ENCODE data around the gene LMAN2.

- TF ChIP-seq, protein P1, sequence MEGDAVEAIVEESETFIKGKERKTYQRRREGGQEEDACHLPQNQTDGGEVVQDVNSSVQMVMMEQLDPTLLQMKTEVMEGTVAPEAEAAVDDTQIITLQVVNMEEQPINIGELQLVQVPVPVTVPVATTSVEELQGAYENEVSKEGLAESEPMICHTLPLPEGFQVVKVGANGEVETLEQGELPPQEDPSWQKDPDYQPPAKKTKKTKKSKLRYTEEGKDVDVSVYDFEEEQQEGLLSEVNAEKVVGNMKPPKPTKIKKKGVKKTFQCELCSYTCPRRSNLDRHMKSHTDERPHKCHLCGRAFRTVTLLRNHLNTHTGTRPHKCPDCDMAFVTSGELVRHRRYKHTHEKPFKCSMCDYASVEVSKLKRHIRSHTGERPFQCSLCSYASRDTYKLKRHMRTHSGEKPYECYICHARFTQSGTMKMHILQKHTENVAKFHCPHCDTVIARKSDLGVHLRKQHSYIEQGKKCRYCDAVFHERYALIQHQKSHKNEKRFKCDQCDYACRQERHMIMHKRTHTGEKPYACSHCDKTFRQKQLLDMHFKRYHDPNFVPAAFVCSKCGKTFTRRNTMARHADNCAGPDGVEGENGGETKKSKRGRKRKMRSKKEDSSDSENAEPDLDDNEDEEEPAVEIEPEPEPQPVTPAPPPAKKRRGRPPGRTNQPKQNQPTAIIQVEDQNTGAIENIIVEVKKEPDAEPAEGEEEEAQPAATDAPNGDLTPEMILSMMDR (IDR thresholded peaks at IDR 0.05): no peak
- TF ChIP-seq POLR2A (IDR thresholded peaks at IDR 0.05): no peak
These were observed 5.3 kb upstream of the LMAN2 start for GRCh38 chr5:177356746-177357145.
